GM21723 (cell line): ENCODE data around the gene CCL26.
A peak's percentile ranks its signal among the peaks of the same experiment; 100 is the strongest.
"Not testable (repeated sequence)": the region's sequence is repeated elsewhere in the genome, so short reads cannot be mapped to it uniquely, and the experiment has no call there.

Source experiments
- ATAC-seq: cut with Tn5 transposase; IDR thresholded peaks from one replicate; pipeline ENCODE4 v1.9.1; 2021; ENCODE audit warnings: mild to moderate bottlenecking, moderate library complexity; ENCODE audit not compliant: unreplicated experiment

The CCL26 gene

DNA sequence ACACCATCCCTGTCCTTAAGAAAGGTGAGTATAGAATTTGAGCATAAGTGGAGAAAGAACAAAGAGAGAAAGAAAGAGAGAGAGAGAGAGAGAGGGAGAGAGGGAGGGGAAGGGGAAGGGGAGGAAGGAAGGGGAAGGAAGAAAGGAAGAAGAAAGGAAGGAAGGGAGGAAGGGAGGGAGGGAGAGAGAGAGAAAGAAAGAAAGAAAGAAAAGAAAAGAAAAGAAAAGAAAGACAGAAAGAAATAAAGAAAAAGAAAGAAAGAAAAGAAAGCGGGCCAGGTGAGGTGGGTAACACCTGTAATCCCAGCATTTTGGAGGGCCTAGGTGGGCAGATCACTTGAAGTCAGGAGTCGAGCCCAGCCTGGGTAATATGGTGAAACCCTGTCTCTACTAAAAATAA is 21.7 kb upstream of the CCL26 start:
- no peak for ATAC-seq

- not testable (repeated sequence) for ATAC-seq
Measured at GRCh38 chr7:75792567-75792966, 20.6 kb upstream of the CCL26 start.

- no peak for ATAC-seq
Measured at GRCh38 chr7:75789361-75789924, 17.4 kb upstream of the CCL26 start.

DNA sequence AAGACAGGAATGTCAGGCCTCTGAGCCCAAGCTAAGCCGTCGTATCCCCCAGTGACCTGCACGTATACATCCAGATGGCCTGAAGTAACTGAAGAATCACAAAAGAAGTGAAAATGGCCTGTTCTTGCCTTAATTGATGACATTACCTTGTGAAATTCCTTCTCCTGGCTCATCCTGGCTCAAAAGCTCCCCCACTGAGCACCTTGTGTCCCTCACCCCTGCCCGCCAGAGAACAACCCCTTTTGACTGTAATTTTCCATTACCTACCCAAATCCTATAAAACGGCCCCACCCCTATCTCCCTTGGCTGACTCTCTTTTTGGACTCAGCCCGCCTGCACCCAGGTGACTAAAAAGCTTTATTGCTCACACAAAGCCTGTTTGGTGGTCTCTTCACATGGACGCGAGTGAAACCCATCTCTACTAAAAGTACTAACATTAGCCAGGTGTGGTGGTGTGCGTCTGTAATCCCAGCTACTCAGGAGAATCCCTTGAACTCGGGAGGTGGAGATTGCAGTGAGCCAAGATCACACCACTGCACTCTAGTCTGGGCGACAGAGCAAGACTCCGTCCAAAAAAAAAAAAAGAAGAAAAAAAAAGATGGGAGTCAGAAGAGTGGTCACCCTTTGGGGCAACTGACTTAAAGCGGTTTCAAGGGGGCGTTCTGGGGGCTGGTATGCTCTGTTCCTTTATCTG is 16.3 kb upstream of the CCL26 start:
- ATAC-seq = not testable (repeated sequence)

DNA sequence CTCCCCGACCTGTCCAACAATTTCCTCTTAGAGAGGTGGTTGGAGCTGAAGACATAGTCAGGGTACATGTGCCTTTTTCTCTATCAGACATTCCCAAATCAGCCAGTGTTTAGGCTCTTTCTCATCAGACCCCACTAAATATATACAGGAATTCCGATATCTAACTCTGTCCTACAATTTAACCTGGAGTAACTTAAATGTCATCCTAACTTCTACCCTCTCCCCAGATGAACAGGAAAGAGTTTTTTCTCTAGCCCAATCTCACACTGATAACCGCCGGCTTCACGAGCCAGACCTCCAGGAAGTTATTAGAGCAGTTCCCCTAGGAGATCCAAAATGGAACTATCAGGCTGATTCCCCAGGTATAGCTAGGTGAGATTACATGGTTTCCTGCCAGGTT is 11.0 kb upstream of the CCL26 start:
- ATAC-seq = not testable (repeated sequence)

DNA sequence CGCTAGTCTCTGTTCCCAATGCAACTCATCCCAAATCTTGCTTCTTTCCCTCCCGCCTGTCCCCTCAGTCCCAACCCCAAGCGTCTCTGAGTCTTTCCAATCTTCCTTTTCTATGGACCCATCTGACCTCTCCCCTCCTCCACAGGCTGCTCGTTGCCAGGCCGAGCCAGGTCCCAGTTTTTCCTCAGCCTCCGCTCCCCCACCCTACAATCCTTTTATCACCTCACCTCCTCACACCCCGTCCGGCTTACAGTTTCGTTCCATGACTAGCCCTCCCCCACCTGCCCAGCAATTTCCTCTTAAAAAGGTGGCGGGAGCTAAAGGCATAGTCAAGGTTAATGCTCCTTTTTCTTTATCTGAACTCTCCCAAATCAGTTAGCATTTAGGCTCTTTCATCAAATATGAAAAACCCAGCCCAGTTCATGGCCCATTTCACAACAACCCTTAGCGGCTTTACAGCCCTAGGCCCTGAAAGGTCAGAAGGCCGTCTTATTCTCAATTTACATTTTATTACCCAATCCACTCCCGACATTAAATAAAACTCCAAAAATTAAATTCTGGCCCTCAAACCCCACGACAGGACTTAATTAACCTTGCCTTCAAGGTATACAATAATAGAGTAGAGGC is 8.7 kb upstream of the CCL26 start:
- ATAC-seq = not testable (repeated sequence)

DNA sequence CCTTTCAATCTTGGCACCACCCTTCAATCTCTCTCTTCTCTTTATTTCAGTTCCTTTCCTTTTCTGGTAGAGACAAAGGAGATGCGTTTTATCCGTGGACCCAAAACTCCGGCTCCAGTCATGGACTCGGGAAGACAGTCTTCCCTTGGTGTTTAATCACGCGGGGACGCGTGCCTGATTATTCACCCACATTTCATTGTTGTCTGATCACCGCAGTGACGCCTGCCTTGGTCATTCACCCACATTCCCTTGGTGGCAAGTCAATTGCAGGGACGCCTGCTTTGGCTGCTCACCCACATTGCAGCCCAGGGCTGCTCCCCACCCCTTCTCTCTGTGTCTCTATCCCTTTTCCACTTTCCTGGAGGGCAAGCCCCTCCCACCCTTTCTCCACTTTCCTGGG is 7.5 kb upstream of the CCL26 start:
- not testable (repeated sequence) for ATAC-seq

DNA sequence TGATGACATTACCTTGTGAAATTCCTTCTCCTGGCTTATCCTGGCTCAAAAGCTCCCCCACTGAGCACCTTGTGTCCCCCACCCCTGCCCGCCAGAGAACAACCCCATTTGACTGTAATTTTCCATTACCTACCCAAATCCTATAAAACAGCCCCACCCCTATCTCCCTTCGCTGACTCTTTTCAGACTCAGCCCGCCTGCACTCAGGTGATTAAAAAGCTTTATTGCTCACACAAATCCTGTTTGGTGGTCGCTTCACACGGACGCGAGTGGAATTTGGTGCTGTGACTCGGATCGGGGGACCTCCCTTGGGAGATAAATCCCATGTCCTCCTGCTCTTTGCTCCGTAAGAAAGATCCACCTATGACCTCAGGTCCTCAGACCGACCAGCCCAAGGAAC is 7.0 kb upstream of the CCL26 start:
- ATAC-seq = not testable (repeated sequence)

GRCh38 chr7:75776295-75776971 is 4.4 kb upstream of the CCL26 start:
- ATAC-seq = no peak

DNA sequence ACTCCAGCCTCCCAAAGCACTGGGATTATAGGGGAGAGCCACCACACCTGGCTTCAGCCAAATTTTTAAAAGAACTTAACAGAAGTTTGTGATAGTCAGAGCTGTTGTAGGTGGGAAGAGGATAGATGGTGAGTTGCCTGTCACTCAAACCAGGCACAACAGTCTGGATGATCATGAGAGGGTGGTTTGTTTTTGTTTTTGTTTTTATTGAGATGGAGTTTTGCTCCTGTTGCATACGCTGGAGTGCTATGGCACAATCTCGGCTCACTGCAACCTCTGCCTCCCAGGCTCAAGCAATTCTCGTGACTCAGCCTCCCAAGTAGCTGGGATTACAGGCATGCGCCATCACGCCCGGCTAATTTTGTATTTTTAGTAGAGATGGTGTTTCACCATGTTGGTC is 1.9 kb upstream of the CCL26 start:
- ATAC-seq = not testable (repeated sequence)

DNA sequence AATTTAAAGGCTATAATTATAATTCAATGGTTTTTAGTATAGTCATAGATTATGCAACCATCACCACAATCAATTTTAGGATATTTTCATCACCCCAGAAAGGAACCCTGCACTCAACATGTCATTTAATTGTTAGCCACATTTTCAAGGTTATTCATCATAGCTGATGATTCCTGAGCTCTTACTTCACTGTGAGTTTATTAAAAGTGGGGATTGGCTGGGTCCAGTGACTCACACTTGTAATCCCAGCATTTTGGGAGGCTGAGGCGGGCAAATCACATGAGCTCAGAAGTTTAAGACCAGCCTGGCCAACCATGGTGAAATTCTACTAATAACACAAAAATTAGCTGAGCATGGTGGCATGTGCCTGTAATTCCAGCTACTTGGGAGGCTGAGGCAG is 787 bp downstream of the CCL26 start:
- ATAC-seq = no peak

DNA sequence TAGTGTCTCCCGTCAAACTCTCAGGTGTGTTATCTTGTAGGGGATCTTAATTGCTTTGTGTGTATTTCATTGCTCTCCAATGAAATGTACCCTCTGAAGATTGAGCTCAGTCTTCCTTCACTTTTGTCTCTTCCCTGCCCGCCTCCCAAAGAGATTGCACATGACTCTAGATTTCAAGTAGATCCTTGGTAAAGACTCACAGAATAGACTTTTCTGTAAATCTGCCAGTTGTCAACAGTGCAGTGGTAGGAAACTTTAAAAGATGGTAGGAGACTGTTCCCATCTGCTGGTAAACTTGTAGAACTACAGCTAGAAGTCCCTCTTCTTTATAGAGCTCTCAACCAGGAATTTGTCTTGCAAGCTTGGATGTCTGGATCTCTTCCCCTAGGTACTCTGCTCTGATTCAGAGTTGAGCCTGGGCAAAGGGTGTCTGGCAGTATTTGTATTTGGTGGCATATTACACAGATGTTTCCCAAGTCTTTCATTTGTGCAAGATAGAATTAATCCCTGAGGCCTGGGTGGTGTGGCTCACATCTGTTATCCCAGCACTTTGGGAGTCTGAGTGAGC is 9.6 kb downstream of the CCL26 start:
- ATAC-seq = peak; percentile 62

GRCh38 chr7:75761801-75762200 is 10.2 kb downstream of the CCL26 start:
- ATAC-seq = not testable (repeated sequence)

GRCh38 chr7:75758491-75758890 is 13.5 kb downstream of the CCL26 start:
- no peak for ATAC-seq

DNA sequence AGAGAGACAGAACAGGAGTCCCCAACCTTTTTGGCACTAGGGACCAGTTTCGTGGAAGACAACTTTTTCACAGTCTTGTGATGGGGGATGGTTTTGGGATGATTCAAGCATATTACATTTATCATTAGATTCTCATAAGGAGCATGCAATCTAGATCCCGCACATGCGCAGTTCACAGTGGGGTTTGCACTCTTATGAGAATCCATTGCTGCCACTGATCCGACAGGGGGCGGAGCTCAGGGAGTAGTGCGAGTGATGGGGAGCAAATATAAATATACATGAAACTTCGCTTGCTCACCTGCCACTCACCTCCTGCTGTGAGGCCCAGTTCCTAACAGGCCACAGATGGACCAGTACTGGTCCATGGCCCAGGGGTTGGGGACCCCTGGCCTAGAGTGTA is 14.2 kb downstream of the CCL26 start:
- ATAC-seq = no peak

DNA sequence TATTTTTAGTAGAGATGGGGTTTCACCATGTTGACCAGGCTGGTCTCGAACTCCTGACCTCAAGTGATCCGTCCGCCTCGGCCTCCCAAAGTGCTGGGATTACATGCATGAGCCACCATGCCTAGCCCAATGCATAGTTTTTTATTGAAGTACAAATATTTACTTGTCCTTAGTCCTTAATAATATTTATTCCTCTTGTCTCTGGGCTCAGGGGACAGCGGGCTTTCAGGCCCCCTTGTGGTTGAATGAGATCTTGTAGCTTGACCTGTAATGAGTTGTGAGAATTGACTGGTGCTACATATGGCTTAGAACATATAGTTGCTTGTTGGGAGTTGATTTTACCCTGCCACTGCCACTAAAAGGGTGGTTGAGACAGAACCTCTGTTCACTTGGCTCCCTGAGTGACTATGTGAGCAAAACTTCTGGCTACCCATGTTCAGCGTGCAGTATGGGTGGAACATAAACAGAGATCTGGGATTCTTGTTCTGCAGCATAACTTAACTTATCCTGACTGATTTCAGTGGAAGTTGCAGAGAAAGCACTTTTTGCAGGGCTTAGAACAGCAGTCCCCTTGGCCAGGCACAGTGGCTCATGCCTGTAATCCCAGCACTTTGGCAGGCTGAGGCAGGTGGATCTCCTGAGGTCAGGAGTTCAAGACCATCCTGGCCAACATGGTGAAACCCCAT is 14.9 kb downstream of the CCL26 start:
- ATAC-seq = no peak

DNA sequence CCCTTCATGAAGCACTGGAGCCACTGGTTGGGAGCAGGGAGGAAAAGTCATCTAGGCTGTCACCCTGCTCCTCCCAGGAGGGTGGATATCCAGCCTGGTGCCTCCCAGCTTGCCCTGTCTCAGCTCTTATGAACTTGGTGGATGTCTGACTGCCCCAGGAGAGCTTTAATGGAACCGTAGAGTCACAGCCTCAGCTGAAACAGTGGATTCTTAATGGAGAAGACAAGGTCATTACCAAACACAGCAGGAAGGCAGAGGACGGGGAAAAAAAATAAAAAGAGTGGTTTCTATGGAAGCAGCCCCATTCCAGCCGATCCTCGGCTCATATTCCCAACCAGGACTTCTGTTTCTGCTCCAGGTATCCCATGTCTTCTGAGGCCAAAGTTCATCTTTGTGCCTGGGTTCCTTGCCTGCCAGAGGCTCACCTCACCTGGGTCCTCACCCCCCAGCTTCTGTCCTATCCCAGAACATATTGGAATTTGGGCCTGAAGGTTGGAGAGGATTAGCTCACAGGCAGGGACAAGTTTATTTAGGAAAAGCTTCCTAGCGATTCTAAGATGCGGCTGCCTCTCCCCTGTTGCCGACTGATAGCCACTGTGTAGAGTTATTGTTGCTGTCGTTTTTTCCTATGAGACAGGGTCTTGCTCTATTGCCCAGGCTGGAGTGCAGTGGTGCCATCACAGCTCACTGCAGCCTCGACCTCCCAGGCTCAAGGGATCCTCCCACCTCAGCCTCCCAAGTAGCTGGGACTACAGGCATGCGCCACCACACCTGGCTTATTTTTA is 15.6 kb downstream of the CCL26 start:
- no peak for ATAC-seq

GRCh38 chr7:75743455-75743859 is 28.6 kb downstream of the CCL26 start:
- ATAC-seq = no peak

- ATAC-seq = no peak
Measured at GRCh38 chr7:75740846-75741497, 31.0 kb downstream of the CCL26 start.
